GM18867 (cell line): ENCODE measurements around the gene ARL10.
"Not testable (repeated sequence)": the region's sequence is repeated elsewhere in the genome, so short reads cannot be mapped to it uniquely, and the experiment has no call there.

Experiments used
- ATAC-seq: cut with Tn5 transposase; IDR thresholded peaks from one replicate; pipeline ENCODE4 v1.9.1; 2021; ENCODE audit warnings: mild to moderate bottlenecking, moderate library complexity; ENCODE audit not compliant: unreplicated experiment

Gene ARL10

DNA sequence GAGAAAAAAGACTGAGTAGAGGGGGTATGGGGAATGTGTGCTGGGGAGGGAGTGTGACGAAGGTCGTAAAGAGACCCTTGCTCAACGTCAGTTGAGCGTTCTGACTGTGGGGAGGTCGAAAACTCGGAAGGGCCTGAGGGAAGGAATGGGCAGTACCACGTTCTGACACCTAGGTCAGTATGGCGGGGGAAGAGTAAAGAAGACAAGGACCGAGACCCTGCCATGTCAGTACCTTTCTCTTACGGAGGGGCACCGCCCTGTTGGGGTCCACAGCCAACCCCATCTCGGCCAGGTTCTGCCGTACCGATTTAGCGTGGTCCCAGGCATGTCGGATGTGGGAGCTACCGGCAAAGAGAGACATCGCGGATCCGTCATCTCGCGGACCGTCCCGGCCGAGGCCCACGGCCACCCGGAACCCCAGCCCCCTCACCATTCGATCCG is 22.7 kb downstream of the ARL10 start:
- no peak for ATAC-seq

DNA sequence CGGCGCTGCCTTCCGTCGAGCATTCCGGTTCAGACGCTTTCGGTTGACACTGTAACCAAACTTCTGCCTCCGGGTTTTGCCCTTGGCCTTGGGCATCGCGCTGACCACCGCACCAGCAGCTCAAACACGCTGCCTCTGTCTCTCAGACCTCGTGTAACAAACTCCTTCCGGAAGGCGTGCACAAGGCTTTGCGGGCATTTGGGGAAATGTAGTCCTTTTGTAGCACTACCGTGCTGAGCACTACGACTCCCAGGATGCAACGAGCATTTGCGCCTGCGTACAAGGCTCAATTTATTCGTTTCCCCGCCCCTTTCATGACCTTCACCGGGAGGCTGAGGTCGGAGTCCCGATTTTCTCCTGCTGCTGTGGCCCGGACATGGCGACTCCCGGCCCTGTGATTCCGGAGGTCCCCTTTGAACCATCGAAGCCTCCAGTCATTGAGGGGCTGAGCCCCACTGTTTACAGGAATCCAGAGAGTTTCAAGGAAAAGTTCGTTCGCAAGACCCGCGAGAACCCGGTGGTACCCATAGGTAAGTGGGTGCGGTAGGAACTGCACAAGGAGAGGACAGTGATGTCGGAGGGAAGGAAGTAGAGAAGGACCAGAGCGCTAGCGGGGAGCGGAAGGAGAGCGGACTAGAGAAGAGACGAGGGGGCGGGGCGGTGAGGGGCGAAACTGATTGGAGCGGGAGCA is 23.3 kb downstream of the ARL10 start, which contains the start of the genes HIGD2A and NOP16:
TSS of gene HIGD2A (plus strand) at position 308 of the 691 bp plus-strand sequence. CDS start at position 377, 69 bp downstream.
TSS of gene NOP16 (minus strand) at position 155 of the 691 bp plus-strand sequence. CDS start at position 96, 59 bp downstream.
- peak; percentile 90 for ATAC-seq

DNA sequence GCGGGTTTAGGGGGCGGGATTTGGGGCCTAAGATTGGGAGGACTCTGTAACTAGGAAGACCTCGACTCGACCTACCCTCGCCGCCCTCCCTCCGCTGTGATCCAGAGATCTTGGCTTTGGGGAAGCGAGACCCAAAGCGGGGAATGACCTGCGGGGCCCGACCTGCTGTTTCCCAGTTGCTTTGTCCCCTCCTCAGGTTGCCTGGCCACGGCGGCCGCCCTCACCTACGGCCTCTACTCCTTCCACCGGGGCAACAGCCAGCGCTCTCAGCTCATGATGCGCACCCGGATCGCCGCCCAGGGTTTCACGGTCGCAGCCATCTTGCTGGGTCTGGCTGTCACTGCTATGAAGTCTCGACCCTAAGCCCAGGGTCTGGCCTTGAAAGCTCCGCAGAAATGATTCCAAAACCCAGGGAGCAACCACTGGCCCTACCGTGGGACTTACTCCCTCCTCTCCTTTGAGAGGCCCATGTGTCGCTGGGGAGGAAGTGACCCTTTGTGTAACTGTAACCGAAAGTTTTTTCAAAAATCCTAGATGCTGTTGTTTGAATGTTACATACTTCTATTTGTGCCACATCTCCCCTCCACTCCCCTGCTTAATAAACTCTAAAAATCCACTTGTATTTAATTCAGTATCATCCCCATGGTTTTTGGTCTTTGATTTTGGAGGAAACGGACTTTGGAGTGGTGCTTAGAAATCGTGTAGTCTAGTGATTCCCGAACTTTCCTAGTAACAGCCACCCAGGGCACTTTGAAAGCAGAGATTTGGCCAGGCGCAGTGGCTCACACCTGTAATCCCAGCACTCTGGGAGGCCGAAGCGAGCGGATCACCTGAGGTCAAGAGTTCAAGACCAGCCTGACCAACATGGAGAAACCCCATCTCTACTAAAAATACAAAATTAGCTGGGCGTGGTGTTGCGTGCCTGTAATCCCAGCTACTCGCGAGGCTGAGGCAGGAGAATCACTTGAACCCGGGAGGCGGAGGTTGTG is 24.1 kb downstream of the ARL10 start:
- peak; percentile 30 for ATAC-seq

GRCh38 chr5:176391479-176391878 is 26.2 kb downstream of the ARL10 start:
- ATAC-seq = no peak

DNA sequence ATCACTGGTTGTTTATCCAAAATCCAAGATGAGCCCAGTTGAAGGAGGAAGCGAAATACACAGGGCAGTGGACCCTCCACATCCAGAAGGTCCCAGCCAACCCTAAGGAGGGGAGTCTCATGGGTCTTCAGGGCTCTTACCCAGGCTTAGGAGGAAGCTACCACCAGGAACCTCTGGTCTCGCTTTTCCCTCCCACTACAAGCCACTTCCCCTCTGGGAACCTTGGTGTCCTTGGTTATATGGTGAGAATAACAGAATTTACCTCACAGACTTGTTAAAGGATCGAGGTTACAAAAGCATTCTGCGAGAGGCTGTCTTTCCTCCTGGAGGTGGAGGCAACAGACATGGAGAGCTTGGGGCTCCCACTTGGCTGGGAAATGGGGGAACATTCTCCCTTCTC is 26.7 kb downstream of the ARL10 start:
- ATAC-seq = no peak

- no peak for ATAC-seq
Observed at GRCh38 chr5:176392526-176392925, 27.2 kb downstream of the ARL10 start.

GRCh38 chr5:176394096-176394495 is 28.8 kb downstream of the ARL10 start:
- ATAC-seq = no peak

- ATAC-seq = no peak
Observed at GRCh38 chr5:176394881-176395675, 29.8 kb downstream of the ARL10 start.

DNA sequence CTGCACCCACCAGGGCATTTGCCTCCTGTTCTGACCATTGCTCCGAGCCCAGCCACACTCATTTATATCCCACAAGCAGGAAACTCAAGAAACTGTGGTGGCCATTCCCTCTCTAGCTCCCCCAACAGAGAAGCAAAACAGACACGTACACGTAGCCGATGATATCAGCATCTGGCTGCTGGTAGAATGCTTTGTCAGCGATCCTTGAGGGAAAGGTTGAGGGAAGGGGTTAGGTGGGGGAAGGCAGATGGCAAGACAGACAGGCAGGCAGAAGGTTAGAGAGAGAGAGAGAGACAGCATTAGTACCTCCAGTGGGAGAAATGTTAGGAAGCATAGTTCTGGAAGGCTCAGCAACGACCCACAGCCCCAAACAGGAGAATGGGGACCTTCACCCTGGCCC is 31.0 kb downstream of the ARL10 start:
- ATAC-seq = no peak

- ATAC-seq = no peak
Observed at GRCh38 chr5:176397736-176398420, 32.6 kb downstream of the ARL10 start.

GRCh38 chr5:176400382-176401156 is 35.3 kb downstream of the ARL10 start:
- no peak for ATAC-seq

DNA sequence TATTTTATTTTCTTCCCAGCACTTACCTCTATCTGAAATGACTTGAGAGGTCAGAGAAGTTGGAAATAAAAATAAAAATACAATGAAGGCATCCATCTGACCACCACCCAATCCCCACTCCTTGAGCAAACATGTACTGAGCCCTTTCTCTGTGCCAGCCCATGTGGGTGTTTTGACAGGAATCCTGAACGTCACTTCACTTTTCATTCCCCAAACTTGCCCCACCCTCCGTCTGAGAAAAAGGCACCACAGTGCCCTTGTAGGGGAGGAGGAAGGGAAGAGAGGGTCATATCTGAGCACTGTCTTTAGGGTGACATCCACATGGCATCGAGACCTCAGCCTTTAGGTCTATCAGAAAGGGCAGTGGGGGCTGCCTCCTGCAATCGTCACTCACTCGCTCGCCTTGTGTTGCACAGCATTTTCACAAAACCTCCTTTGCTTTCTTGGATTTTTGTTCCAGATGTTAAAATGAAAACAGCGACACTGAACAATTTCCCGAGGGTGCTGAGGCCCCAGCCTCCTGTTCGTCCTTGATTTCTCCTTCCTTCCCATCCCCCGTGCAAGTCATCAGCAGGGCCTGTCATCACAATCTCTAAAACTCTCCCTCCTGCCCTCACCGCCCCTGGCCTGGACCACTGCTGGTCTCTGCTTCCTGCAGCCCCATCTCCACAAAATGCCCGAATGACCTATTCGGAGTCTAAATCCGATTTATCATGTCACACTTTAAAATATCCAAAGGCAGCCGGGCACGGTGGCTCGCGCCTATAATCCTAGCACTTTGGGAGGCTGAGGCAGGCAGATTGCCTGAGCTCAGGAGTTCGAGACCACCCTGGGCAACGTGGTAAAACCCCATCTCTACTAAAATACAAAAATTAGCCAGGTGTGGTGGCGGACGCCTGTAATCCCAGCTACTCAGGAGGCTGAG is 36.3 kb downstream of the ARL10 start:
- ATAC-seq = no peak

DNA sequence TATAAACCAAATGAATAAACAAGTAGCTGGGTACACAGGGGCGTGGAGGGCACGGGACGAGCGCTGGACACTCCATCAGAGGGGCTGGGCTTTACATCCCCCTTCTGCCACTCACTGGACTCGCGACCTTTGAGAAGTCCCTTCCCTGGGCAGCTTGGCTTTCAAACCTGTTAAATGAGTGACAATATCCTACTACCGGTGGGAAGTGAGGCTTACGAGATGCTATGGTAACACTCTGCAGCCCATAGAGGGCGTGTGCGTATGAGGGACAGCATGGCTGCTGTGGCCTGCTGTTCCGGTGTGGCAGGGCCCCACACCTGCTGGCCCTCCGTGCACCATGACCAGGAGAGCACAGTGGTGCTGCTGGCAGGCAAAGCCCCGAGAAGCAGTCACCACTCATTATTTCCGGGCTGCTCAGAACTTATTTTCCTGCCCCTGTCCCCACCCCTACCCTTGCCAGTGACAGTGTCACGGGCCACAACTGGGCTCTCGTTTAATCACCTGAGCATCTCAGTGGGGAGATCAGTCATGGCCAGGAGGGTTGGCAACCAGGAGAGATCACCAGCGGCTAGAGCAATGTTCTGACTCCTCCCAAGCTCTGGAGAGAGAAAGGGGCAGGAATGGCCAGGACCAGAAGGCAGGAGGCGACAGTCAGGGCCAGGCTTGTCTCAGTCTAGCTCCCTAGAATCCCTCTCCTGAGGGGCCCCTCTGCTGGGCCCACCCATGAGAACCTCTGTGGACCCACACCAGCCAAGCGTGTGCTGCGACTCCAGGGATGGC is 40.6 kb downstream of the ARL10 start:
- ATAC-seq = no peak

GRCh38 chr5:176406436-176407052 is 41.3 kb downstream of the ARL10 start:
- no peak for ATAC-seq

DNA sequence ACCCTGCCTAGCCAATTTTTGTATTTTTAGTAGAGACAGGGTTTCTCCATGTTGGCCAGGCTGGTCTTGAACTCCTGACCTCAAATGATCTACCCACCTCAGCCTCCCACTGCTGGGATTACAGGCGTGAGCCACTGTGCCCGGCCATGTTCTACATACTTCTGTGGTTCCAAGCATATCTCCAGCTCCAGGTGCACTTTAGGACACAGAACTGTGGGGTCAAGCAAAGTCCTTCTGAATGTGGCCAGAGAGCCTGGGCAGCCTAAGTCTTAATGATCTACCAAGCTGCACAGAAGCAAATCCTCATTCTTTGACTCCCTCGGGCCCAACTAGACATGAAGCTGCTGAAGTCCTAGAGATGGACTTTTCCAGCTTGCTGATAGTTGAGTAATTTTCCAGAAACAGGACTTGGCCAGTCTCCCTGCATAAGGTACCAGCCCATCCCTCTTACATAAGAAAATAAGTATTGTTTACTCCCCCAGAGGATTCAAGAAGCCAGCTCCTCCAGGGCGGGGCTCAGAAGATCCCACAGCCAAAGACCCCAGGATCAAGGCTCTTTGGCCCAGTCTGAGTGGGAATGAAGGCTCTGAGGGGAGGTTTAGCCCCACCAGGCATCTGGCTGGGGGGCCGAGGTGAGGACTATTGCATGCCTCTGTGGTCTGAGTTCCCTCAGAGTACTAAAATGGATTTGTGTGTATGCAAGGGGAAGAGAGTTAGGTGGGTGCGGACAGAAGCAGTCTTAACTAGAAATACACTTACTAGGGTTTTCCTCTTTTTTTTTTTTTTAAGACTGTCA is 42.4 kb downstream of the ARL10 start:
- ATAC-seq = no peak

- not testable (repeated sequence) for ATAC-seq
Observed at GRCh38 chr5:176408252-176408573, 42.9 kb downstream of the ARL10 start.

DNA sequence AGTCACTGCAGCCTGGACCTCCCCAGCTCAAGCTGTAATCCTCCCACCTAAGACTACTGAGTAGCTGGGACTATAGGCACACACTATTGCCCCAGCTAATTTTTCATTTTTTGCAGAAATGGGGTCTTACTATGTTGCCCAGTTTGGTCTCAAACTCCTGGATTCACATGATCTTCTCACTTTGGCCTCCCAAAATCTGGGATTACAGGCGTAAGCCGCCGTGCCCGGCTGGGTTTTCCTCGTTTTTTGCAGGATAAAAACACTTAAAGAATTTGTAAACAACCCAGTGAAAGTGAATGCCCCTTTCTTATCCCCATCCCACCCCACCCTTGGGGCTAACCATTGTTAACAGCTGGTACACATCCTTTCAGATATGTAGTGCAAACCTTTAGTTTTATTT is 43.3 kb downstream of the ARL10 start:
- no peak for ATAC-seq
